ENCODE results near the gene SIPA1L3.

DNA sequence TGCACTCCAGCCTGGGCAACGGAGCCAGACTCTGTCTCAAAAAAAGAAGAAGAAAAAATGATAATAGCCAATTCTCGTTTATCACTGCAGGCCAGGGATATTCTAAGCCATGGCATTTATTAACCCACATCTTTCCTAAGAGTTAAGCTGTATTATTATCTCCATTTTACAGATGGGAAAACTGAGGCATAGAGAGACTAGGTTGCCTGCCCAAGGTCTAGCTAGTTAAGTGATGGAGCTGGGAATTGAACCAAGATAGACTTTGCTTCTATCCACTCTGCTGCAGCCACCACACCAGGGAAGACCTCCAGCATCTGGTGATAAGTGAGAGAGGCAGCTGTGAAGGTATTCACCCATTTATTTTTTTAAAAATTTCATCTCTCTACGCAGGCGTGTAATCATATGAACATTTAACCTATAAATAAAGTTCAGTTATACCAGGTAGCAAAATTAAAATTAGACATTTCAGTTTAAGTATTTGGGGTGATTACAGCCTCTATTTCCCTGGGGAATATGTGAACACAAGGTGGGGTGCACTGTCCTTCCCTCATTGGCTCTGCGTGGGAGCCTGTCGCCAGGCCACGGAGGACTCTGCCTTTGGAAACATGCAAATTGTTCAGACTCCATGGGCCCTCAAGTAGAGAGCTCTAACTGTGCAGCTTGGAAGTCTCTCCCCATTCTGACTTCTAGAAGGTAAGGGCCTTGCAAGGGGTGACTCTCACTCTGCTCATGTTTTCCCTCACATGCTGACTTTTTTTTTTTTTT lies 157.8 kb downstream of the SIPA1L3 start:
- TF ChIP-seq, protein P1, sequence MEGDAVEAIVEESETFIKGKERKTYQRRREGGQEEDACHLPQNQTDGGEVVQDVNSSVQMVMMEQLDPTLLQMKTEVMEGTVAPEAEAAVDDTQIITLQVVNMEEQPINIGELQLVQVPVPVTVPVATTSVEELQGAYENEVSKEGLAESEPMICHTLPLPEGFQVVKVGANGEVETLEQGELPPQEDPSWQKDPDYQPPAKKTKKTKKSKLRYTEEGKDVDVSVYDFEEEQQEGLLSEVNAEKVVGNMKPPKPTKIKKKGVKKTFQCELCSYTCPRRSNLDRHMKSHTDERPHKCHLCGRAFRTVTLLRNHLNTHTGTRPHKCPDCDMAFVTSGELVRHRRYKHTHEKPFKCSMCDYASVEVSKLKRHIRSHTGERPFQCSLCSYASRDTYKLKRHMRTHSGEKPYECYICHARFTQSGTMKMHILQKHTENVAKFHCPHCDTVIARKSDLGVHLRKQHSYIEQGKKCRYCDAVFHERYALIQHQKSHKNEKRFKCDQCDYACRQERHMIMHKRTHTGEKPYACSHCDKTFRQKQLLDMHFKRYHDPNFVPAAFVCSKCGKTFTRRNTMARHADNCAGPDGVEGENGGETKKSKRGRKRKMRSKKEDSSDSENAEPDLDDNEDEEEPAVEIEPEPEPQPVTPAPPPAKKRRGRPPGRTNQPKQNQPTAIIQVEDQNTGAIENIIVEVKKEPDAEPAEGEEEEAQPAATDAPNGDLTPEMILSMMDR (IDR thresholded peaks at IDR 0.05; ENCODE audit: low read depth, low read length), result no peak
- TF ChIP-seq POLR2A (IDR thresholded peaks at IDR 0.05; ENCODE audit: extremely low read depth, insufficient read length), result no peak
- no peak for TF ChIP-seq MYC (IDR thresholded peaks at IDR 0.05; ENCODE audit: low read depth, low read length)

Measured in NB4 (cell line).